ENCODE data around the gene TYW5.
A peak's percentile ranks its signal among the peaks of the same experiment; 100 is the strongest.

TYW5 gene

GRCh38 chr2:199955007-199955338 is 318 bp downstream of the TYW5 start:
- no peaks in the 10 kb centered on the region for H3K9me3 ChIP-seq (ENCODE audit: low read length)
- H3K36me3 ChIP-seq (ENCODE audit: insufficient read depth, low read length) = peaks cover 23% of the 10 kb centered on the region
- no peaks in the 10 kb centered on the region for H3K9me2 ChIP-seq (ENCODE audit: low read depth, low read length)
- H3K9ac ChIP-seq (ENCODE audit: low read length) = peak overlapping the region; percentile 90
- TF ChIP-seq EZH2 (IDR thresholded peaks at IDR 0.05; ENCODE audit: borderline replicate concordance, low read length) = no peak
- no peak for TF ChIP-seq CTCF (IDR thresholded peaks at IDR 0.05; ENCODE audit: low read length)
- peaks cover 41% of the 10 kb centered on the region for H3K4me1 ChIP-seq (ENCODE audit: insufficient read depth, low read length, severe bottlenecking)
- H3K27me3 ChIP-seq (ENCODE audit: insufficient read depth, low read length) = no peaks in the 10 kb centered on the region
- peak overlapping the region; percentile 99 for H3K4me3 ChIP-seq (ENCODE audit: low read depth, low read length, poor library complexity, severe bottlenecking)
- no peaks in the 10 kb centered on the region for H4K20me1 ChIP-seq (ENCODE audit: insufficient read depth, low read length)
- no peaks in the 10 kb centered on the region for H3F3A ChIP-seq (ENCODE audit: insufficient read depth, low read length)
- peak overlapping the region; percentile 96 for H3K4me2 ChIP-seq (ENCODE audit: low read length)
- H3K27ac ChIP-seq (ENCODE audit: low read depth, low read length, poor library complexity, severe bottlenecking) = peak overlapping the region; percentile 67
- peaks cover 40% of the 10 kb centered on the region for H3K79me2 ChIP-seq (ENCODE audit: insufficient read depth, low read length)
- no peak overlapping the region; the same call in 1 of the 2 replicates for H2AFZ ChIP-seq (ENCODE audit: low read length)

GRCh38 chr2:199951023-199951422 is 4.3 kb downstream of the TYW5 start:
- Histone ChIP-seq H3K79me2 (ENCODE audit: insufficient read depth, low read length) (peaks cover 31% of the 10 kb centered on the region), H3K9ac (ENCODE audit: low read length) (no peak overlapping the region), H3K27ac (ENCODE audit: low read depth, low read length, poor library complexity, severe bottlenecking) (no peak overlapping the region), H3K9me2 (ENCODE audit: low read depth, low read length) (no peaks in the 10 kb centered on the region), H3K4me1 (ENCODE audit: insufficient read depth, low read length, severe bottlenecking) (peaks cover 24% of the 10 kb centered on the region), H3K4me2 (ENCODE audit: low read length) (no peak overlapping the region), H3K36me3 (ENCODE audit: insufficient read depth, low read length) (peaks cover 29% of the 10 kb centered on the region; the same call in 1 of the 2 replicates), H3F3A (ENCODE audit: insufficient read depth, low read length) (no peaks in the 10 kb centered on the region), H3K9me3 (ENCODE audit: low read length) (no peaks in the 10 kb centered on the region), H4K20me1 (ENCODE audit: insufficient read depth, low read length) (no peaks in the 10 kb centered on the region), H3K27me3 (ENCODE audit: insufficient read depth, low read length) (no peaks in the 10 kb centered on the region), H3K4me3 (ENCODE audit: low read depth, low read length, poor library complexity, severe bottlenecking) (no peak overlapping the region), H2AFZ (ENCODE audit: low read length) (no peak overlapping the region)
- TF ChIP-seq CTCF (IDR thresholded peaks at IDR 0.05; ENCODE audit: low read length) (no peak), EZH2 (IDR thresholded peaks at IDR 0.05; ENCODE audit: borderline replicate concordance, low read length) (no peak)

- H4K20me1 ChIP-seq (ENCODE audit: insufficient read depth, low read length) = no peaks in the 10 kb centered on the region
- peaks cover 35% of the 10 kb centered on the region; the same call in 1 of the 2 replicates for H3K36me3 ChIP-seq (ENCODE audit: insufficient read depth, low read length)
- H3K27me3 ChIP-seq (ENCODE audit: insufficient read depth, low read length) = no peaks in the 10 kb centered on the region
- no peak overlapping the region for H3K4me3 ChIP-seq (ENCODE audit: low read depth, low read length, poor library complexity, severe bottlenecking)
- TF ChIP-seq EZH2 (IDR thresholded peaks at IDR 0.05; ENCODE audit: borderline replicate concordance, low read length) (no peak), CTCF (IDR thresholded peaks at IDR 0.05; ENCODE audit: low read length) (no peak)
- H2AFZ ChIP-seq (ENCODE audit: low read length) = no peak overlapping the region
- H3K79me2 ChIP-seq (ENCODE audit: insufficient read depth, low read length) = peaks cover 26% of the 10 kb centered on the region
- no peaks in the 10 kb centered on the region for H3K9me3 ChIP-seq (ENCODE audit: low read length)
- no peak overlapping the region for H3K9ac ChIP-seq (ENCODE audit: low read length)
- no peak overlapping the region for H3K27ac ChIP-seq (ENCODE audit: low read depth, low read length, poor library complexity, severe bottlenecking)
- H3K4me2 ChIP-seq (ENCODE audit: low read length) = no peak overlapping the region
- H3F3A ChIP-seq (ENCODE audit: insufficient read depth, low read length) = no peaks in the 10 kb centered on the region
- peaks cover 24% of the 10 kb centered on the region for H3K4me1 ChIP-seq (ENCODE audit: insufficient read depth, low read length, severe bottlenecking)
- no peaks in the 10 kb centered on the region for H3K9me2 ChIP-seq (ENCODE audit: low read depth, low read length)
These were observed 4.9 kb downstream of the TYW5 start for GRCh38 chr2:199950396-199950795.

All from OCI-LY1 (cell line).